Cerebellar nuclear complex (tissue), 1 donor: ENCODE data around the gene DPP10.

ENCODE experiments used
- DNase-seq, 2 experiments: peaks; one replicate each; lab custom pipeline; 2025; lab: John Stamatoyannopoulos, UW

The DPP10 gene

GRCh38 chr2:115738111-115738510, 1295.7 kb downstream of the DPP10 start:
- no peak for DNase-seq

GRCh38 chr2:115739574-115739973, 1297.1 kb downstream of the DPP10 start:
- no peak for DNase-seq

- DNase-seq = no peak
Measured at GRCh38 chr2:115746151-115746550, 1303.7 kb downstream of the DPP10 start.

GRCh38 chr2:115757286-115757685, 1314.8 kb downstream of the DPP10 start:
- DNase-seq = no peak

- no peak for DNase-seq
Measured at GRCh38 chr2:115763601-115764000, 1321.2 kb downstream of the DPP10 start.

GRCh38 chr2:115771516-115771915, 1329.1 kb downstream of the DPP10 start:
- DNase-seq = no peak

- no peak for DNase-seq
Measured at GRCh38 chr2:115774361-115774760, 1331.9 kb downstream of the DPP10 start.

- no peak for DNase-seq
Measured at GRCh38 chr2:115779085-115779632, 1336.7 kb downstream of the DPP10 start.

- no peak for DNase-seq
Measured at GRCh38 chr2:115782286-115782685, 1339.8 kb downstream of the DPP10 start.

GRCh38 chr2:115796078-115796477, 1353.6 kb downstream of the DPP10 start:
- DNase-seq = no peak

- DNase-seq = no peak
Measured at GRCh38 chr2:115807276-115807675, 1364.8 kb downstream of the DPP10 start.

GRCh38 chr2:115825912-115826311, 1383.5 kb downstream of the DPP10 start:
- no peak for DNase-seq

- DNase-seq = no peak
Measured at GRCh38 chr2:115833196-115833595, 1390.8 kb downstream of the DPP10 start.

GRCh38 chr2:115838539-115838938, 1396.1 kb downstream of the DPP10 start:
- no peak for DNase-seq

GRCh38 chr2:115842306-115842705, 1399.9 kb downstream of the DPP10 start:
- DNase-seq = no peak

GRCh38 chr2:115848192-115848591, 1405.8 kb downstream of the DPP10 start:
- DNase-seq = no peak

GRCh38 chr2:115867024-115867423, 1424.6 kb downstream of the DPP10 start:
- DNase-seq = no peak

GRCh38 chr2:115874427-115874826, 1432.0 kb downstream of the DPP10 start:
- no peak for DNase-seq

GRCh38 chr2:115880558-115880957, 1438.1 kb downstream of the DPP10 start:
- no peak for DNase-seq

- DNase-seq = no peak
Measured at GRCh38 chr2:115887209-115887776, 1444.9 kb downstream of the DPP10 start.
